ENCODE measurements around the gene LMOD1. TPM values are rescaled to one million over a fixed set of nuclear protein-coding genes. Genes with fewer than 3 reads are reported as not detected.
A peak's percentile ranks its signal among the peaks of the same experiment; 100 is the strongest.
"Not testable (repeated sequence)": the region's sequence is repeated elsewhere in the genome, so short reads cannot be mapped to it uniquely, and the experiment has no call there.

The LMOD1 gene
- total RNA-seq, 6 experiments from 2014 or later = 19.0 to 37.4 (median 36.5) TPM

DNA sequence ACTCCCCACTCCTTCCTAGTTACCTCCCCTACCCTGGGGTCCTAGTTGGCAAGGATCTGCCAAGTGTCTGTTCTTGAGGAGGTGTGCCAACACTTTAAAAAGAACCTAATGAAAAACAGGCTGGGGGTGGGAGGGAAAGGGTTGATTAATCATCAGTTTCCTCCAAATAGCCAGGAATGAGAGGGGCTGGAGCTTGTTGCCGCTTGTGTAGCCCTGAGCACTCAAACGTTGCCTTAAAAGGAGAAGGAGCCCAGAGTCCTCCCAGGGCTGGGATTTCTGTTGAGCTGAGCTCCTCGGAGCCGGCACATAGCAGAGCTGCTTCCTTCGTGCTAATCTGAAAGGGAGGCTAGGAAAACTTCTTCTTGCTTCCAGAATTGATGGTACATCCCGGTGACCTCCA is 41.8 kb downstream of the LMOD1 start:
- TF ChIP-seq, protein P1, sequence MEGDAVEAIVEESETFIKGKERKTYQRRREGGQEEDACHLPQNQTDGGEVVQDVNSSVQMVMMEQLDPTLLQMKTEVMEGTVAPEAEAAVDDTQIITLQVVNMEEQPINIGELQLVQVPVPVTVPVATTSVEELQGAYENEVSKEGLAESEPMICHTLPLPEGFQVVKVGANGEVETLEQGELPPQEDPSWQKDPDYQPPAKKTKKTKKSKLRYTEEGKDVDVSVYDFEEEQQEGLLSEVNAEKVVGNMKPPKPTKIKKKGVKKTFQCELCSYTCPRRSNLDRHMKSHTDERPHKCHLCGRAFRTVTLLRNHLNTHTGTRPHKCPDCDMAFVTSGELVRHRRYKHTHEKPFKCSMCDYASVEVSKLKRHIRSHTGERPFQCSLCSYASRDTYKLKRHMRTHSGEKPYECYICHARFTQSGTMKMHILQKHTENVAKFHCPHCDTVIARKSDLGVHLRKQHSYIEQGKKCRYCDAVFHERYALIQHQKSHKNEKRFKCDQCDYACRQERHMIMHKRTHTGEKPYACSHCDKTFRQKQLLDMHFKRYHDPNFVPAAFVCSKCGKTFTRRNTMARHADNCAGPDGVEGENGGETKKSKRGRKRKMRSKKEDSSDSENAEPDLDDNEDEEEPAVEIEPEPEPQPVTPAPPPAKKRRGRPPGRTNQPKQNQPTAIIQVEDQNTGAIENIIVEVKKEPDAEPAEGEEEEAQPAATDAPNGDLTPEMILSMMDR (IDR thresholded peaks at IDR 0.05) = no peak
- DNase-seq = peak; percentile 67
- Mint-ChIP-seq H3K4me1 (ENCODE audit: low read depth) (peaks cover 57% of the 10 kb centered on the region), H3K27me3 (ENCODE audit: insufficient read depth) (no peaks in the 10 kb centered on the region; the same call in 1 of the 2 replicates), H3K36me3 (ENCODE audit: low read depth) (peaks cover 28% of the 10 kb centered on the region), H3K27ac (peak overlapping the region; percentile 89), H3K4me3 (peak overlapping the region; percentile 60), H3K9me3 (no peaks in the 10 kb centered on the region)

DNA sequence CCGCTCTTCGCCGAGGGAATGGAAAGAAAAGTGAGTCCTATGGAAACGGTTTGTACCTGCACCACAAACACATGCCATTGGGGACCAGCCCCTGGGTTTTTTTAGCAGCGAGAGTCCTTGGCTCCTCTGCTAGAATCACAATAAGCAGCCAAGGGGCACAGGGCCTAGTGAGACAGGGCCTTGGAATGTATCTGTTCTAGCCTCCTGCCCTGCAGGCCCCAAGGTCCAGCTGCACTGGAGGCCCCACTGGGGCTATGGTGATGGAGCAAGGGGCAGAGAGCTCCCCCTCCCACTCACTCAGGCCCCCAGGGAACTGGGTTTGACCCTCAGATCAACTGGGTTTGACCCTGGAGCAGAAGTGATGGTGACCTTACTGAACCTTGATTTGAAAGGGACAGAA is 43.2 kb downstream of the LMOD1 start:
- Mint-ChIP-seq H3K36me3 (ENCODE audit: low read depth) (peaks cover 33% of the 10 kb centered on the region), H3K27ac (peak overlapping the region; percentile 89), H3K27me3 (ENCODE audit: insufficient read depth) (no peaks in the 10 kb centered on the region; the same call in 1 of the 2 replicates), H3K4me3 (peak overlapping the region; percentile 60), H3K9me3 (no peaks in the 10 kb centered on the region), H3K4me1 (ENCODE audit: low read depth) (peaks cover 65% of the 10 kb centered on the region)
- TF ChIP-seq, protein P1 (IDR thresholded peaks at IDR 0.05) = no peak
- peak; percentile 43 for DNase-seq

DNA sequence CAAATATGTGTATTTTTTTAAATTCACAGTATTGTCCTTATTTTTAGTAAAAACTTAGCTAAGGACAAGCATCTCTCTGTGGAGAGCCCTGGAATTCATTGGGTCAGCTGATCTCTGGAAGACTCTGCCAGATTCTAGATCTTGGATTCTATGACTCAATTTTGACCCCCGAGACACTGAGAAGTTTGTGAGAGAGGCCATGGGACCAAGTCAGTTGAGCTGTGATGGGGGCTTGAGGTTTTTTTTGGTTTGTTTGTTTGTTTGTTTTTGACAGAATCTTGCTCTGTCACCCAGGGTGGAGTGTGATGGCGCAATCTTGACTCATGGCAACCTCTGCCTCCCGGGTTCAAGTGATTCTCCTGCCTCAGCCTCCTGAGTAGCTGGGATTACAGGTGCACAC is 44.1 kb downstream of the LMOD1 start:
- Mint-ChIP-seq H3K4me3 (peak overlapping the region; percentile 37), H3K27ac (peak overlapping the region; percentile 89), H3K27me3 (ENCODE audit: insufficient read depth) (no peaks in the 10 kb centered on the region; the same call in 1 of the 2 replicates), H3K36me3 (ENCODE audit: low read depth) (peaks cover 36% of the 10 kb centered on the region), H3K9me3 (no peaks in the 10 kb centered on the region), H3K4me1 (ENCODE audit: low read depth) (peaks cover 74% of the 10 kb centered on the region)
- TF ChIP-seq, protein P1 (IDR thresholded peaks at IDR 0.05) = no peak
- DNase-seq = peak; percentile 33

DNA sequence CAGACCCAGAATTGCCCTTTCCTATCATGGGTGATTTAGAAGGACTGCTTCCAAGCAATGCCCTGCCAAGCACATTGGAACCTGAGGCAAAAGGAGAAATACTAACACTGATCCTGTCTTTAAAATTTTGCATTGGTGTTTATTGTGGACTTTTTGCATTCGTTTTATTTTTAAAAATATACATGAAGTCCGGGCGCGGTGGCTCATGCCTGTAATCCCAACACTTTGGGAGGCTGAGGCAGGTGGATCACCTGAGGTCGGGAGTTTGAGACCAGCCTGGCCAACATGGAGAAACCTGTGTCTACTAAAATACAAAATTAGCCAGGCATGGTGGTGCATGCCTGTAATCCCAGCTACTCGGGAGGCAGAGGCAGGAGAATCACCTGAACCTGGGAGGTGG is 45.3 kb downstream of the LMOD1 start:
- not testable (repeated sequence) for DNase-seq; H3K27ac Mint-ChIP-seq; H3K27me3 Mint-ChIP-seq (ENCODE audit: insufficient read depth); H3K9me3 Mint-ChIP-seq; H3K4me3 Mint-ChIP-seq
- peaks cover 36% of the 10 kb centered on the region for H3K36me3 Mint-ChIP-seq (ENCODE audit: low read depth)
- peaks cover 83% of the 10 kb centered on the region for H3K4me1 Mint-ChIP-seq (ENCODE audit: low read depth)

DNA sequence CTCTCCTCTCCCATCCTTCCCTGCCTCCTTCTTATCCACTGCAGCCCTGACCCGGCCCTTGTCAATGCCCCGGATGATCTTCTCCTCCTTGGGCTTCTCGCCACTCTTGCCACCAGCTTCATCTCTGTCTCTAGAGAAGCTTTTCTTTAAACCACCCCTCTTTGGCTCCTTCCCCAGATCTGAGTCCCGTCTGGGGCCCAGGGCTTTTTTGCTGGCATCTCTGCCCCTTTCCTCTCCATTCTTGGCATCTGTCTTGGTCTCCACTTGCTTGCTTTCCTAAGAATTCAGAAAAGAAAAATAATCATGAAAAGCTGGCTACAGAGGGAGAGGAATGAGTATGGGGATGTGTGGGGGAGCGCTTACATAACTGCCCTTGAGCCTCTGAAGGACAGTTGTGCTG is 45.9 kb downstream of the LMOD1 start:
- peaks cover 83% of the 10 kb centered on the region for H3K4me1 Mint-ChIP-seq (ENCODE audit: low read depth)
- TF ChIP-seq, protein P1 (IDR thresholded peaks at IDR 0.05) = no peak
- H3K27me3 Mint-ChIP-seq (ENCODE audit: insufficient read depth) = no peaks in the 10 kb centered on the region; the same call in 1 of the 2 replicates
- no peak for DNase-seq
- peak overlapping the region; percentile 51; the same call in 1 of the 2 replicates for H3K27ac Mint-ChIP-seq
- H3K9me3 Mint-ChIP-seq = no peaks in the 10 kb centered on the region
- no peak overlapping the region for H3K4me3 Mint-ChIP-seq
- H3K36me3 Mint-ChIP-seq (ENCODE audit: low read depth) = peaks cover 36% of the 10 kb centered on the region

DNA sequence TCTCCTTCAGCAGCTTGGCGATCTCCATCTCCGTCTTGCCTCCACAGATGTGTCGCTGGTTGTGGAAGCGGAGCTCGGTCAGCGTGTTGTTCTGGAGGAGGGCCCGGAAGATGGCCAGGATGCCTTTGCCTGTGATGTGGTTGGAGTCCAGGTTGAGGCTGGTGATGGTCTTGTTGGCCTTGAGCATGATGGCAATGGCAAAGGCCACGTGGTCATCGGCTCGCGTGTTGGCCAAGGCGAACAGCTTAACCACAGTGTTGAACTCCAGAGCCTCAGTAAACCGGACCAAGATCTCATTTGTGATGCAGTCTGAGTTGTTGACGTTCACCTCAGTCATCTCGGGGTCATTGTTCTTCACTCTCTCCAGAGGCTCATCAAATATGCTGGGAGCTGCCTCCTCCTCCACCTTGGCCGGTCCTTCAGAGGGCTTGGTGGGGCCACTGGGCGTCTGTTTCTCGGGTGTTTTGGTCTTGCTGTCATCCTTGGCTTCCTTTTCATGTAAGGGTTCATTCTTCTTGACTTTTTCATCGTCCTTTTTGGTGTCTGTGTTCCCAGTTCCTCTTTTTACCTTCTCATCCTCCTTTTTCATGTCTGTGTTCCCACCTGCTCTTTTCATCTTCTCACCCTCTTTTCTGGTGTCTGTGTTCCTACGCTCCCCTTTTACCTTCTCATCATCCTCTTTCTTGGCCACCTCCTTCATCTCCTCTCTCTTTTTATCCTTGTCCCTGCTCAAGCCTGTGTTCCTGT is 46.5 kb downstream of the LMOD1 start:
- Mint-ChIP-seq H3K27ac (peak overlapping the region; percentile 51; the same call in 1 of the 2 replicates), H3K4me3 (no peak overlapping the region), H3K9me3 (no peaks in the 10 kb centered on the region), H3K27me3 (ENCODE audit: insufficient read depth) (no peaks in the 10 kb centered on the region; the same call in 1 of the 2 replicates), H3K36me3 (ENCODE audit: low read depth) (peaks cover 36% of the 10 kb centered on the region), H3K4me1 (ENCODE audit: low read depth) (peaks cover 79% of the 10 kb centered on the region)
- TF ChIP-seq, protein P1 (IDR thresholded peaks at IDR 0.05) = no peak
- DNase-seq = no peak
